Measurements from ENCODE around the gene ADAT1. TPM values are rescaled to one million over a fixed set of nuclear protein-coding genes. Genes with fewer than 3 reads are reported as not detected.

ADAT1 gene
- total and polyA plus RNA-seq, 2 of the 13 experiments (the other 11 are each of a cell fraction or from before 2014, with no cell fraction given) = 18.4 to 40.8 TPM

GRCh38 chr16:75555707-75556430 is 67.2 kb downstream of the ADAT1 start, which contains the start of gene TMEM231 (continued):
- TF ChIP-seq STAT6 (CRISPR knock-in tag; IDR thresholded peaks at IDR 0.05; ENCODE audit: borderline replicate concordance) = 0 out of 2 replicates have a peak, but pooled peaks have one; percentile 21
- TF ChIP-seq UBTF (CRISPR knock-in tag; IDR thresholded peaks at IDR 0.05) = peak; percentile 96
- TF ChIP-seq EHMT2 (IDR thresholded peaks at IDR 0.05; ENCODE audit: borderline replicate concordance, low read depth, low read length) = no peak
- peak; percentile 91; the same call in 1 of the 2 replicates for TF ChIP-seq CREBL2 (CRISPR knock-in tag; IDR thresholded peaks at IDR 0.05; ENCODE audit: borderline replicate concordance)
- TF ChIP-seq ZNF569 (CRISPR knock-in tag; IDR thresholded peaks at IDR 0.05; ENCODE audit: borderline replicate concordance) = peak; percentile 87; the same call in 1 of the 2 replicates
- TF ChIP-seq ZC3H13 (CRISPR knock-in tag; IDR thresholded peaks at IDR 0.05) = no peak
- 0 out of 2 replicates have a peak, but pooled peaks have one; percentile 14 for TF ChIP-seq ZBTB39 (CRISPR knock-in tag; IDR thresholded peaks at IDR 0.05)
- no peak for TF ChIP-seq MED8 (CRISPR knock-in tag; IDR thresholded peaks at IDR 0.05; ENCODE audit: insufficient replicate concordance)
- no peak for TF ChIP-seq SIX4 (CRISPR knock-in tag; IDR thresholded peaks at IDR 0.05)
- TF ChIP-seq RCOR2 (CRISPR knock-in tag; IDR thresholded peaks at IDR 0.05) = no peak
- TF ChIP-seq ZFY (CRISPR knock-in tag; IDR thresholded peaks at IDR 0.05) = peak; percentile 71
- TF ChIP-seq CBX5 (CRISPR knock-in tag; IDR thresholded peaks at IDR 0.05; ENCODE audit: borderline replicate concordance) = no peak; the same call in 1 of the 2 replicates
- peak; percentile 67; the same call in 1 of the 2 replicates for TF ChIP-seq HOXA5 (CRISPR knock-in tag; IDR thresholded peaks at IDR 0.05)
- TF ChIP-seq YEATS4 (CRISPR knock-in tag; IDR thresholded peaks at IDR 0.05; ENCODE audit: borderline replicate concordance) = 0 out of 2 replicates have a peak, but pooled peaks have one; percentile 14
- TF ChIP-seq ZNF709 (CRISPR knock-in tag; IDR thresholded peaks at IDR 0.05) = peak; percentile 86; the same call in 1 of the 2 replicates
- TF ChIP-seq ZNF747 (CRISPR knock-in tag; IDR thresholded peaks at IDR 0.05; ENCODE audit: borderline replicate concordance) = peak; percentile 86; the same call in 1 of the 2 replicates
- TF ChIP-seq ZFP36 (IDR thresholded peaks at IDR 0.05; ENCODE audit: borderline replicate concordance, low read depth, low read length, partially characterized antibody) = no peak
- TF ChIP-seq ATF2 (CRISPR knock-in tag; IDR thresholded peaks at IDR 0.05) = peak; percentile 32; the same call in 1 of the 2 replicates
- peak; percentile 80 for TF ChIP-seq ZFX (CRISPR knock-in tag; IDR thresholded peaks at IDR 0.05; ENCODE audit: low read depth)
- TF ChIP-seq SP5 (CRISPR knock-in tag; IDR thresholded peaks at IDR 0.05; ENCODE audit: borderline replicate concordance, low read depth) = peak; percentile 77
